Progenitor cell of endocrine pancreas (in vitro differentiated cells): Measurements from ENCODE around the gene DIPK1A. TPM values are rescaled to one million over a fixed set of nuclear protein-coding genes. Genes with fewer than 3 reads are reported as not detected.

Experiments used
- DNase-seq: peaks from one replicate; pipeline ENCODE4 v3.0.0; 2021; ENCODE audit warnings: low spot score; ENCODE audit not compliant: unreplicated experiment
- H3K27ac Mint-ChIP-seq: 2 replicates; pipeline ENCODE4 v1.8.0; 2021; ENCODE audit warnings: mild to moderate bottlenecking, moderate library complexity, mixed read lengths
- H3K27me3 Mint-ChIP-seq: 2 replicates; pipeline ENCODE4 v1.8.0; 2021; ENCODE audit warnings: mixed read lengths
- H3K36me3 Mint-ChIP-seq: 2 replicates; pipeline ENCODE4 v1.8.0; 2022; ENCODE audit warnings: mixed read lengths; ENCODE audit not compliant: insufficient read depth
- H3K4me1 Mint-ChIP-seq: 2 replicates; pipeline ENCODE4 v1.8.0; 2021; ENCODE audit warnings: low read depth, mixed read lengths
- H3K4me3 Mint-ChIP-seq: 2 replicates; pipeline ENCODE4 v1.8.0; 2021; ENCODE audit warnings: low read depth, mild to moderate bottlenecking, moderate library complexity, mixed read lengths
- H3K9me3 Mint-ChIP-seq: 2 replicates; pipeline ENCODE4 v1.8.0; 2021; ENCODE audit warnings: low read depth, mixed read lengths
- CTCF ChIP-seq: fragments of 200-600 bp; sonication (generic); IDR thresholded peaks from one replicate; pipeline ENCODE4 v1.5.0; 2021; ENCODE audit warnings: antibody characterized with exemption, mild to moderate bottlenecking; ENCODE audit not compliant: unreplicated experiment
- total RNA-seq: library from RNA; stranded (reverse); gene quantifications from 2 replicates; pipeline ENCODE4 v1.2.1, GENCODE V29; 2021

Gene DIPK1A
- total RNA-seq, 1 donor from 2014 or later: 6.9 TPM

GRCh38 chr1:92858564-92859399 is 102.5 kb downstream of the DIPK1A start:
- Mint-ChIP-seq H3K9me3 (peaks cover 6% of the 10 kb centered on the region), H3K27ac (no peak overlapping the region), H3K4me3 (no peak overlapping the region), H3K27me3 (no peaks in the 10 kb centered on the region), H3K4me1 (no peaks in the 10 kb centered on the region), H3K36me3 (no peaks in the 10 kb centered on the region)
- peak; percentile 94 for TF ChIP-seq CTCF
- DNase-seq: peak; percentile 28

- H3K9me3 Mint-ChIP-seq: peaks cover 6% of the 10 kb centered on the region
- no peaks in the 10 kb centered on the region for H3K4me1 Mint-ChIP-seq
- H3K36me3 Mint-ChIP-seq: no peaks in the 10 kb centered on the region
- no peak overlapping the region for H3K27ac Mint-ChIP-seq
- DNase-seq: no peak
- no peak for TF ChIP-seq CTCF
- H3K4me3 Mint-ChIP-seq: no peak overlapping the region
- no peaks in the 10 kb centered on the region for H3K27me3 Mint-ChIP-seq
Measured at GRCh38 chr1:92857817-92858216, 103.4 kb downstream of the DIPK1A start.

- no peak for TF ChIP-seq CTCF
- H3K36me3 Mint-ChIP-seq: no peaks in the 10 kb centered on the region
- H3K4me1 Mint-ChIP-seq: no peaks in the 10 kb centered on the region
- DNase-seq: no peak
- no peaks in the 10 kb centered on the region for H3K27me3 Mint-ChIP-seq
- H3K27ac Mint-ChIP-seq: no peak overlapping the region
- peaks cover 6% of the 10 kb centered on the region for H3K9me3 Mint-ChIP-seq
- no peak overlapping the region for H3K4me3 Mint-ChIP-seq
Measured at GRCh38 chr1:92855236-92855635, 106.0 kb downstream of the DIPK1A start.

- no peak for DNase-seq
Measured at GRCh38 chr1:92854101-92854785, 107.0 kb downstream of the DIPK1A start.

More at GRCh38 chr1:92854101-92854785, 107.0 kb downstream of the DIPK1A start:
- no peaks in the 10 kb centered on the region for H3K4me1 Mint-ChIP-seq
- H3K27me3 Mint-ChIP-seq: no peaks in the 10 kb centered on the region
- peaks cover 6% of the 10 kb centered on the region for H3K9me3 Mint-ChIP-seq
- H3K4me3 Mint-ChIP-seq: no peak overlapping the region
- H3K36me3 Mint-ChIP-seq: no peaks in the 10 kb centered on the region
- TF ChIP-seq CTCF: no peak
- no peak overlapping the region for H3K27ac Mint-ChIP-seq
